WTC11 (cell line): Measurements from ENCODE around the gene ZNF175. TPM values are rescaled to one million over a fixed set of nuclear protein-coding genes. Genes with fewer than 3 reads are reported as not detected.

Source experiments
- ATAC-seq: fragments of 200-7000 bp; cut with Tn5 transposase; 2 replicates; pipeline ENCODE4 v1.10.0; 2021; ENCODE audit warnings: mild to moderate bottlenecking, moderate library complexity
- CTCF ChIA-PET: fragments of 300-600 bp; sonication (Branson Sonifier 250); formaldehyde crosslinking; loops from one replicate; lab custom pipeline; 2021; ENCODE audit warnings: antibody characterized with exemption; lab: Charles Lee
- POLR2A ChIA-PET: fragments of 350-600 bp; sonication (Branson Sonifier 250); formaldehyde crosslinking; loops from one replicate; lab custom pipeline; 2021; ENCODE audit warnings: antibody characterized with exemption; lab: Charles Lee
- DNase-seq: peaks from one replicate; pipeline ENCODE4 v3.0.0; 2021; ENCODE audit warnings: low spot score
- H3K27ac Mint-ChIP-seq: 2 replicates; pipeline ENCODE4 v1.8.0; 2021; ENCODE audit warnings: mixed read lengths
- H3K27me3 Mint-ChIP-seq: 2 replicates; pipeline ENCODE4 v1.8.0; 2021; ENCODE audit warnings: low read depth, mild to moderate bottlenecking, moderate library complexity, mixed read lengths
- H3K36me3 Mint-ChIP-seq: 2 replicates; pipeline ENCODE4 v1.8.0; 2021; ENCODE audit warnings: mixed read lengths
- H3K4me1 Mint-ChIP-seq: 2 replicates; pipeline ENCODE4 v1.8.0; 2022; ENCODE audit warnings: mixed read lengths
- H3K4me3 Mint-ChIP-seq: 2 replicates; pipeline ENCODE4 v1.8.0; 2021; ENCODE audit warnings: mild to moderate bottlenecking, moderate library complexity, mixed read lengths
- H3K9me3 Mint-ChIP-seq: 2 replicates; pipeline ENCODE4 v1.8.0; 2021; ENCODE audit warnings: mixed read lengths
- ATF6 ChIP-seq: sonication (generic); formaldehyde crosslinking; IDR thresholded peaks from 2 replicates; pipeline ENCODE4 v1.8.1; 2023; ENCODE audit warnings: mild to moderate bottlenecking, missing genetic modification reagents
- FOXP1 ChIP-seq: sonication (generic); formaldehyde crosslinking; IDR thresholded peaks from 2 replicates; pipeline ENCODE4 v1.8.0; 2022; ENCODE audit warnings: missing genetic modification reagents, mild to moderate bottlenecking, moderate library complexity, borderline replicate concordance
- FOXP4 ChIP-seq: sonication (generic); formaldehyde crosslinking; IDR thresholded peaks from 2 replicates; pipeline ENCODE4 v1.8.0; 2022; ENCODE audit warnings: mild to moderate bottlenecking, missing genetic modification reagents
- HMGA2 ChIP-seq: fragments of 250-450 bp; sonication (Bioruptor Pico); IDR thresholded peaks from 2 replicates; pipeline ENCODE4 v1.4.0; 2021; ENCODE audit warnings: mild to moderate bottlenecking, moderate library complexity
- JUN ChIP-seq: sonication (generic); formaldehyde crosslinking; IDR thresholded peaks from 2 replicates; pipeline ENCODE4 v1.8.0; 2023; ENCODE audit warnings: mild to moderate bottlenecking, missing genetic modification reagents
- MAX ChIP-seq: sonication (generic); formaldehyde crosslinking; IDR thresholded peaks from 2 replicates; pipeline ENCODE4 v1.8.0; 2022; ENCODE audit warnings: mild to moderate bottlenecking, missing genetic modification reagents
- MLX ChIP-seq: sonication (generic); formaldehyde crosslinking; IDR thresholded peaks from 2 replicates; pipeline ENCODE4 v1.8.1; 2023; ENCODE audit warnings: mild to moderate bottlenecking, missing genetic modification reagents, moderate library complexity
- MXD4 ChIP-seq: fragments of 250-450 bp; sonication (Bioruptor Pico); IDR thresholded peaks from 2 replicates; pipeline ENCODE4 v1.8.0; 2021; ENCODE audit warnings: mild to moderate bottlenecking, moderate library complexity, borderline replicate concordance
- MYBL2 ChIP-seq: sonication (generic); formaldehyde crosslinking; IDR thresholded peaks from 2 replicates; pipeline ENCODE4 v1.8.1; 2023; ENCODE audit warnings: mild to moderate bottlenecking, moderate library complexity, missing genetic modification reagents
- PREB ChIP-seq: sonication (generic); formaldehyde crosslinking; IDR thresholded peaks from 2 replicates; pipeline ENCODE4 v1.8.1; 2022; ENCODE audit warnings: mild to moderate bottlenecking, missing genetic modification reagents, moderate library complexity, borderline replicate concordance
- PRRX2 ChIP-seq: fragments of 250-450 bp; sonication (Bioruptor Pico); IDR thresholded peaks from 2 replicates; pipeline ENCODE4 v1.8.0; 2021; ENCODE audit warnings: mild to moderate bottlenecking
- TCF7 ChIP-seq: sonication (generic); formaldehyde crosslinking; IDR thresholded peaks from 2 replicates; pipeline ENCODE4 v1.8.0; 2022; ENCODE audit warnings: mild to moderate bottlenecking, low read depth, missing genetic modification reagents, moderate library complexity
- TP53 ChIP-seq: sonication (generic); formaldehyde crosslinking; IDR thresholded peaks from 2 replicates; pipeline ENCODE4 v1.8.1; 2023; ENCODE audit warnings: mild to moderate bottlenecking, missing genetic modification reagents
- USF2 ChIP-seq: sonication (generic); formaldehyde crosslinking; IDR thresholded peaks from 2 replicates; pipeline ENCODE4 v1.8.1; 2023; ENCODE audit warnings: mild to moderate bottlenecking, missing genetic modification reagents, moderate library complexity
- ZBTB43 ChIP-seq: sonication (generic); formaldehyde crosslinking; IDR thresholded peaks from 2 replicates; pipeline ENCODE4 v1.8.1; 2023; ENCODE audit warnings: mild to moderate bottlenecking, missing genetic modification reagents
- ZNF263 ChIP-seq: sonication (generic); formaldehyde crosslinking; IDR thresholded peaks from 2 replicates; pipeline ENCODE4 v1.8.1; 2022; ENCODE audit warnings: low read depth, mild to moderate bottlenecking, moderate library complexity, missing genetic modification reagents
- ZNF423 ChIP-seq: fragments of 250-450 bp; sonication (Bioruptor Pico); IDR thresholded peaks from 2 replicates; pipeline ENCODE4 v2.1.2; 2022; ENCODE audit warnings: mild to moderate bottlenecking, moderate library complexity
- ZNF671 ChIP-seq: fragments of 250-450 bp; sonication (Bioruptor Pico); IDR thresholded peaks from 2 replicates; pipeline ENCODE4 v1.8.0; 2021; ENCODE audit warnings: mild to moderate bottlenecking
- total RNA-seq: library from RNA; stranded (reverse); gene quantifications from 3 replicates; pipeline ENCODE4 v1.2.3, GENCODE V29; 2021

ZNF175 gene
- total RNA-seq, 1 experiment from 2014 or later = 10.9 TPM

- TF ChIP-seq PRRX2 (CRISPR knock-in tag) (no peak), FOXP1 (CRISPR knock-in tag) (no peak), JUN (CRISPR knock-in tag) (no peak)
Measured at GRCh38 chr19:51594774-51595109, 23.7 kb downstream of the ZNF175 start (continued).

- POLR2A ChIA-PET = interaction anchor here (1.2 kb wide), 1 partner anchor 109 kb away, joined by 3 read pairs; no protein-coding TSS in a partner anchor
- Mint-ChIP-seq H3K27ac (no peak overlapping the region), H3K4me1 (peaks cover 12% of the 10 kb centered on the region), H3K9me3 (no peaks in the 10 kb centered on the region), H3K27me3 (peaks cover 37% of the 10 kb centered on the region), H3K36me3 (no peaks in the 10 kb centered on the region), H3K4me3 (peak overlapping the region; percentile 94)
- no peak for ATAC-seq
- CTCF ChIA-PET = interaction anchor here (1.2 to 2.1 kb wide), 4 partner anchors 13 to 174 kb away, joined by 6 to 13 read pairs (median 9); no protein-coding TSS in a partner anchor
- TF ChIP-seq TP53 (no peak), ZBTB43 (CRISPR knock-in tag) (no peak), ATF6 (CRISPR knock-in tag) (no peak), HMGA2 (no peak), TCF7 (CRISPR knock-in tag) (no peak), MXD4 (CRISPR knock-in tag) (no peak), ZNF671 (CRISPR knock-in tag) (no peak), MAX (no peak)
- no peak for DNase-seq
Measured at GRCh38 chr19:51595190-51596175, 24.4 kb downstream of the ZNF175 start.

- CTCF ChIA-PET = interaction anchor here (1.0 to 1.1 kb wide), 2 partner anchors 57 to 63 kb away, joined by 3 to 4 read pairs; no protein-coding TSS in a partner anchor
- TF ChIP-seq MXD4 (CRISPR knock-in tag) = no peak
- no peak for TF ChIP-seq USF2 (CRISPR knock-in tag)
- no peak for TF ChIP-seq FOXP4 (CRISPR knock-in tag)
- TF ChIP-seq ZNF671 (CRISPR knock-in tag) = no peak
- no peak for TF ChIP-seq ZNF423 (CRISPR knock-in tag)
- TF ChIP-seq MLX (CRISPR knock-in tag) = no peak
- TF ChIP-seq ZNF263 = no peak
- no peak for TF ChIP-seq PREB (CRISPR knock-in tag)
- no peak for TF ChIP-seq MYBL2 (CRISPR knock-in tag)
- ATAC-seq = no peak
- Mint-ChIP-seq H3K27ac (no peak overlapping the region), H3K4me3 (no peak overlapping the region), H3K9me3 (no peaks in the 10 kb centered on the region), H3K27me3 (peaks cover 61% of the 10 kb centered on the region), H3K4me1 (peaks cover 13% of the 10 kb centered on the region), H3K36me3 (no peaks in the 10 kb centered on the region)
- no peak for DNase-seq
- POLR2A ChIA-PET = no interaction called here
Measured at GRCh38 chr19:51598159-51598915, 27.3 kb downstream of the ZNF175 start.
